Activated CD8-positive, alpha-beta memory T cell treated with anti-CD3 and anti-CD28 coated beads for 36 hours (primary cell): Measurements from ENCODE around the gene OLIG1. TPM values are rescaled to one million over a fixed set of nuclear protein-coding genes. Genes with fewer than 3 reads are reported as not detected.

ENCODE experiments used
- CTCF ChIA-PET: fragments of 350-600 bp; sonication (Branson Sonifier 250); formaldehyde crosslinking; loops from one replicate; lab custom pipeline; 2021; ENCODE audit warnings: antibody characterized with exemption; lab: Charles Lee
- POLR2A ChIA-PET: fragments of 350-600 bp; sonication (Branson Sonifier 250); formaldehyde crosslinking; loops from one replicate; lab custom pipeline; 2021; ENCODE audit warnings: antibody characterized with exemption; lab: Charles Lee
- total RNA-seq, 2 experiments: library from RNA; stranded (reverse); gene quantifications; one replicate each; pipeline ENCODE4 v1.2.3, GENCODE V29; 2021

The OLIG1 gene
- total RNA-seq, 2 experiments from 2014 or later, result not detected

- CTCF ChIA-PET, result interaction anchor here (0.9 kb wide), 1 partner anchor 10 kb away, joined by 3 read pairs; no protein-coding TSS in a partner anchor
- POLR2A ChIA-PET, result no interaction called here
Observed at GRCh38 chr21:33117101-33117888, 47.4 kb downstream of the OLIG1 start.

Other genes starting within 250 kb of the OLIG1 start
- gene OLIG2, start 44.2 kb upstream of the OLIG1 start, total RNA-seq, result not detected
- 10 to 100 TPM; 26.2 to 30.4 TPM for gene IFNAR2, start 159.8 kb downstream of the OLIG1 start, total RNA-seq
- gene IL10RB, start 196.2 kb downstream of the OLIG1 start, total RNA-seq, result 10 to 100 TPM; 21.7 to 24.1 TPM